Midbrain (tissue), 1 donor: ENCODE measurements around the gene FGG.

ENCODE experiments used
- DNase-seq: peaks from one replicate; lab custom pipeline; 2025; lab: John Stamatoyannopoulos, UW

Gene FGG

DNA sequence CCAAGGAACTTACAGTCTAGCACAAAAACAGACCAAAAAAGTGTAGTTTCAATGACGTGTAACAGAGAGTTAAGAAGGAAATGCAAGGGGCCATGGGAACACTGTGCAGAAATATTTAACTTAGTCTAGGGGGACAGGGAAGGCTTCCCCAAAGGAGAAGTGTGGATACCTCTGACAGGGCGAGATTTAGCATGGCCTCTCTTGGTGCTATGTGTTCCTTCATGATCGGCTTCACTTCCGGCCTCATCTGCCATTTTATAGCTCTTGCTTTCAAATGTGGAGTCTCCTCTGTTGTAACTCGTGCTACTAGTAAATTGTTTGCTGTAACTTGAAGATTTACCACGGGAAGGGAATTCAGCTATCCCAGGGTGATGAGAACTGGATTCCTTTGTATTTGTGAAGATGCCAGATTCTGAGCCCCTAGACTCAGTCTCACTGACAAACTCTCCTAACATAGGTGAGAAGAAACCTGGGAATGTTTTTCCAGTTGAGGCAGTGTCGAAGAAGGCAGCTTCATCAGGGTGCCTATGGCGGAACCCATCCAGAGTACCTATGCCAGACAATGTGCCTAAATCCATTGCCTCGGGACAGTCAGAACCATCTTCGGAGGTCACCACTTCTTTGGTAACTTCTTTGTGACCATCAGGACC, 27.0 kb downstream of the FGG start:
- DNase-seq: no peak

GRCh38 chr4:154584259-154584658, 28.2 kb downstream of the FGG start:
- DNase-seq: no peak

- DNase-seq: no peak
These were observed 28.8 kb downstream of the FGG start for GRCh38 chr4:154583677-154584076.

- no peak for DNase-seq
These were observed 29.2 kb downstream of the FGG start for GRCh38 chr4:154583230-154583629.

DNA sequence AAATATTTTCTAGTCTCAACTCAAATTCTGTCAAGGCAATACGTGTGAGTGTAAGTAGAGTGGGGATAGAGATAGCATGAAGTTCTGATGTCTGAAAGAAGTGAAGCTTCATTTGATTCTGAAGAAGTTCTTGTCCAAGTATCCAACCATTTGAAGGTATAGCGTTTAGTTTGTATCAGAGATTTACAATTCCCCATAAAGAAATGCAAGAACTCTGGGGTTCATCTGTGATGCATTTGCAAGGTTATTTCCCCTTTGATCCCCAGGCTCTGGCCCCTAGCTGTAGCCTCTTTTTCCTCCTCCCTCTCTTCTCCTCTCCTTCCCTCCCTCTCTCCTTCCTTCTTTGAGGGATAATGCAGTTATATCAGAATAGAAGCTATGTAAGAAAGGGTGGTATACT, 29.7 kb downstream of the FGG start:
- DNase-seq: no peak

DNA sequence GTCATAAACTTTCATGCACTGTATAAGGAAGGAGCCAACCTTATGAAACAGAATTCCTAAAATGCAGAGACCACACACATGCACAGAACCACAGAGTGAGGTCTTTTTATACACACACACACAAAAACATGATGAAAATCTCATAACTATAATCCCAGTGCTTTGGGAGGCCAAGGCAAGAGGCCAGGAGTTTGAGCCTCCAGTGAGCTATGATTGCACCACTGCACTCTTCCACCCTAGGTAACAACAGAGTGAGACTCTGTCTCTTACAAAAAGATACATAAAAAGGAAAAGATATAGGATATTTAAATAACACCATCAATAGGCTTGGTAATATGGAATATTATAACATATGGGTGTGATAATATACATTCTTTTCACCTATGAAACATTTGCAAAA, 32.5 kb downstream of the FGG start:
- DNase-seq: no peak

- DNase-seq: no peak
These were observed 33.5 kb downstream of the FGG start for GRCh38 chr4:154578919-154579318.

GRCh38 chr4:154577324-154577723, 35.1 kb downstream of the FGG start:
- no peak for DNase-seq

- no peak for DNase-seq
These were observed 38.1 kb downstream of the FGG start for GRCh38 chr4:154574311-154574710.

- DNase-seq: no peak
These were observed 39.1 kb downstream of the FGG start for GRCh38 chr4:154573190-154573870.

DNA sequence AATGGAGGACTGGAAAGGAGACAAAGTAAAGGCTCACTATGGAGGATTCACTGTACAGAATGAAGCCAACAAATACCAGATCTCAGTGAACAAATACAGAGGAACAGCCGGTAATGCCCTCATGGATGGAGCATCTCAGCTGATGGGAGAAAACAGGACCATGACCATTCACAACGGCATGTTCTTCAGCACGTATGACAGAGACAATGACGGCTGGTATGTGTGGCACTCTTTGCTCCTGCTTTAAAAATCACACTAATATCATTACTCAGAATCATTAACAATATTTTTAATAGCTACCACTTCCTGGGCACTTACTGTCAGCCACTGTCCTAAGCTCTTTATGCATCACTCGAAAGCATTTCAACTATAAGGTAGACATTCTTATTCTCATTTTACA, 42.9 kb downstream of the FGG start:
- DNase-seq: no peak

DNA sequence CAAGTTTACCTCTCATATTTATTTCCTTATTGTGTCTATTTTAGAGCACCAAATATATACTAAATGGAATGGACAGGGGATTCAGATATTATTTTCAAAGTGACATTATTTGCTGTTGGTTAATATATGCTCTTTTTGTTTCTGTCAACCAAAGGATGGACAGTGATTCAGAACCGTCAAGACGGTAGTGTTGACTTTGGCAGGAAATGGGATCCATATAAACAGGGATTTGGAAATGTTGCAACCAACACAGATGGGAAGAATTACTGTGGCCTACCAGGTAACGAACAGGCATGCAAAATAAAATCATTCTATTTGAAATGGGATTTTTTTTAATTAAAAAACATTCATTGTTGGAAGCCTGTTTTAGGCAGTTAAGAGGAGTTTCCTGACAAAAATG, 43.4 kb downstream of the FGG start:
- no peak for DNase-seq

DNA sequence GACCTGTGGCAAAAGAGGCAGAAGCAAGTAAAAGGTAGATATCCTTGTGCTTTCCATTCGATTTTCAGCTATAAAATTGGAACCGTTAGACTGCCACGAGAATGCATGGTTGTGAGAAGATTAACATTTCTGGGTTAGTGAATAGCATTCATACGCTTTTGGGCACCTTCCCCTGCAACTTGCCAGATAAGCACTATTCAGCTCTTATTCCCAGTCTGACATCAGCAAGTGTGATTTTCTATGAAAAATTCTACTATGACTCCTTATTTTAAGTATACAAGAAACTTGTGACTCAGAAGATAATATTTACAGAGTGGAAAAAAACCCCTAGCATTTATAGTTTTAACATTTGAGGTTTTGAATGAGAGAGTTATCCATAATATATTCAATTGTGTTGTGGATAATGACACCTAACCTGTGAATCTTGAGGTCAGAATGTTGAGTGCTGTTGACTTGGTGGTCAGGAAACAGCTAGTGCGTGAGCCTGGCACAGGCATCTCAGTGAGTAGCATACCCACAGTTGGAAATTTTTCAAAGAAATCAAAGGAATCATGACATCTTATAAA, 45.7 kb downstream of the FGG start:
- DNase-seq: no peak

DNA sequence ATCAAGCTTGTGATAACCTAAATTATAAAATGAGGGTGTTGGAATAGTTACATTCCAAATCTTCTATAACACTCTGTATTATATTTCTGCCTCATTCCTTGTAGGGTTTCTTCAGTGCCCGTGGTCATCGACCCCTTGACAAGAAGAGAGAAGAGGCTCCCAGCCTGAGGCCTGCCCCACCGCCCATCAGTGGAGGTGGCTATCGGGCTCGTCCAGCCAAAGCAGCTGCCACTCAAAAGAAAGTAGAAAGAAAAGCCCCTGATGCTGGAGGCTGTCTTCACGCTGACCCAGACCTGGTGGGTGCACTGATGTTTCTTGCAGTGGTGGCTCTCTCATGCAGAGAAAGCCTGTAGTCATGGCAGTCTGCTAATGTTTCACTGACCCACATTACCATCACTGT, 46.8 kb downstream of the FGG start:
- DNase-seq: no peak

DNA sequence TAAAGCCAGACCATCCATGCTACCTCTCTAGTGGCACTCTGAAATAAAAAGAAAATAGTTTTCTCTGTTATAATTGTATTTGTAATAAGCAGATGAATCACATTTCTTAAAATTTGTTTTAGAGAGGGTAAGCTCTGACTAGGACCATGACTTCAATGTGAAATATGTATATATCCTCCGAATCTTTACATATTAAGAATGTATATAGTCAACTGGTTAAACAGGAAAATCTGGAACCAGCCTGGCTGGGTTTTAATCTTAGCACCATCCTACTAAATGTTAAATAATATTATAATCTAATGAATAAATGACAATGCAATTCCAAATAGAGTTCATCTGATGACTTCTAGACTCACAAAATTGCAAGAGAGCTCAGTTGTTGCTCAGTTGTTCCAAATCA, 48.1 kb downstream of the FGG start:
- no peak for DNase-seq

- no peak for DNase-seq
These were observed 49.7 kb downstream of the FGG start, which contains the start of gene FGB for GRCh38 chr4:154562697-154563254. Gene FGB, plus strand, starts transcription at chr4:154563011. Its CDS starts 8 bp downstream, at chr4:154563019.

- DNase-seq: no peak
These were observed 51.6 kb downstream of the FGG start for GRCh38 chr4:154560824-154561231.

GRCh38 chr4:154560419-154560801, 52.0 kb downstream of the FGG start:
- no peak for DNase-seq

- DNase-seq: no peak
These were observed 52.7 kb downstream of the FGG start for GRCh38 chr4:154559494-154560418.

- DNase-seq: no peak
These were observed 53.3 kb downstream of the FGG start for GRCh38 chr4:154559141-154559493.
